ENCODE results near the gene SLC9A1.

SLC9A1 gene

DNA sequence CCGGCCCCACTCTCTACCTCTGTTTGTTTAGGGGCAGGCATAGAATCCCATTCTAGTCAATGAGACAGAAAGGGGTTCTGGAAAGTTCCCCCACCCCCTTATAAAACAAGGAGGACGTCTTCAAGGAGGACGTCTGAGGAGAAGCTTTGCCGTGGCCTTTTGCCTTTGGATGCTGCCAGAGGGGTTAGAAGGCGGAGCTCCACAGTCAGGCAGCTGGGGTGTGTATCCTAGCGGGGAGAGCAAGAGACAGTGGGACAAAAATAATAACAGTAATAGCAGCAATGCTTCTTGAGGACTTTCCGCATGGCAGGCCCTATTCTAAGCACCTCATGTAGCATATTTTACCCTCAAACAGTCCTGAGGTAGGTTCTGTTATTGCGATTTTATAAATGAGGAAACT lies 94.0 kb downstream of the SLC9A1 start:
- DNase-seq: no peak

GRCh38 chr1:27058966-27059669 lies 95.8 kb downstream of the SLC9A1 start:
- DNase-seq: no peak

GRCh38 chr1:27057801-27058625 lies 96.9 kb downstream of the SLC9A1 start:
- no peak for DNase-seq

DNA sequence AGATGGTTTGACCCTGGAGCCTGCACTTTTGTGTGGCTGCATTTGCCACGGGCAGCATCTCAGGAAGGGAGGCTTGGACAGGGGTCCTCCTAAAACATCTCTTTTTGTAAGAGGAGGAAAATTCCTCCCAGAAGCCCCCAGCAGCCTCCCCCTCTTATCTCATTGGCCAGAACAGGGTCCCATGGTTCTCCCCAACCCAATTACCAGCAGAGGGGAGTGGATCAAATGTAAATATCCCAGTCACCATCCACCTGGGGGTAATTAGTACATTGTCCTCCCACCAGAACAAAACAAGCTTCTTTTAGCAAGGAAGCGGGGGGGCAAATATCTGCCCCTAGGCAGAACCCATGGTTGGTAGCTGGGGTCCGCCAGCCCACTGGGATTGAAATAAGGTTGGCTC lies 97.5 kb downstream of the SLC9A1 start:
- no peak for DNase-seq

DNA sequence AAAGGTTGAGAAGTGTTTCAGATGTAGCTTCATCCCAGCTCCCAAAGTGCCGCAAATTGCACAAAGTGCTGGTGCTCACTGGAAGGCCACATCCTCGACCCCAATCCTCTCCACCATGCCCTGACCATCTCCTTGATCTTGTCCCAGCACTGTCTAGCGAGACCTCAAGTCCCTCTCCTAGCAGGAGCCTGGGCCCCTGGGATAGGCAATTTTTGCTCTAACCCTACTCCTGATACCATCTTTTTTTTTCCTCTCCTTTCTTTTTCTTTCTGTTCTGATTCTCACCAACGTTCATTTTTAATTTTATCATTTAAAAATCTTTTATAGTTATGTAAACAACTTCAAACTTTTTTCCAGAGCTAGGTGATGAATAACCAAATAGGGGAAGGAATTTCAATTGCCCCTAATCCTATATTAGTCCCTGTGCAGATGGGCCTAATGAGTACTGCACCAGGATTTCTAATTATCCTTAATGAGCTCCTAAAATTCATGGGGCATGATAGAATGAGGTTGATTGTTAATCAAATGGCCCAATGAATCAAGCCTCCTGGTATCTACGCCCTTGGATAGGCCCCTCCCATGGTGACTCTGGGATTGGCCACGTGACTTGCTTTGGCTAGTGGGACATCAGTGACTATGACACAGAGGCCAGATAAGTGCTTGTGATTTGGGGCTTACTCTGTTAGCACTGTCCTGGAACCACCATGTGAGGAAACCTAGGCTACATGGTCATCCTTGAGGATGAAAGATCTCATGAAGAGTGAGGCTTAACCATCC lies 100.8 kb downstream of the SLC9A1 start:
- DNase-seq: no peak

GRCh38 chr1:27052527-27052926 lies 102.4 kb downstream of the SLC9A1 start:
- no peak for DNase-seq

DNA sequence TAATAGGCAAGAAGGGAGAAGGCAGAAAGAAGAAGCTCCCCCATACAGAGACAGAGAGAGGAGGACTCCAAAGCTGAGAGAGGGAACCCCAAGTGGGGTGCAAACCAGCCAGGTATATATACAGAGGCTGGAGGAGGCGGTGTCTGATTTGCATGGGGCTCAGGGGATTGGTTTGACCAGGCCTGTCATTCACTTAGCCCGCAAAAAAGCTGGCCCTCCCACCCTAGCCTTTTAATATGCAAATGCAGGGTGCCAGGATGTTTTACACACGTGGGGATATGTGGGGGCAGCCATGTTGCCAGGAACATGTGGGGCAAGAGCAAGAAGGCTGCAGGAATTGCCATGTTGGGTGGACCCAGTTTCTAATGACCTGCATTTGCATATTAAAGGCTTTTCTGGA lies 105.3 kb downstream of the SLC9A1 start:
- DNase-seq: no peak

DNA sequence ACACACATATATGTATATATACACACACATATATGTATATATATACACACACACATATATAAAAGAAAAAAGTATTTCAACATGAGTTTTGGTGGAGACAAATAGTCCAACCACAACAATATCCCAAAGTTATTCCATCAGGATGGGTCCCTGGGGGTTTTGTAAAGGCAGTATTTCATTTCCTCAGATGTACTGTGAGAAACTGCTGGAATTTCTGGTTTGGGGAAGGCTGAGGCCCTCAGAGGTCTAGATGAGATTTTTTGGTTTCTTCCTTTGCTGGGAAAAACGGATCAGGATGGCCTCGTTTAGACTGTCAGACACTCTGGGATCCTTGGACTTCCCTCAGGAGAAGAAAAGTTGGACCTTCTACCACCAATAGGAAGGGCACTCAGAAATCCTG lies 105.8 kb downstream of the SLC9A1 start:
- no peak for DNase-seq
